Measurements from ENCODE around the gene SLC7A14.

SLC7A14 gene

DNA sequence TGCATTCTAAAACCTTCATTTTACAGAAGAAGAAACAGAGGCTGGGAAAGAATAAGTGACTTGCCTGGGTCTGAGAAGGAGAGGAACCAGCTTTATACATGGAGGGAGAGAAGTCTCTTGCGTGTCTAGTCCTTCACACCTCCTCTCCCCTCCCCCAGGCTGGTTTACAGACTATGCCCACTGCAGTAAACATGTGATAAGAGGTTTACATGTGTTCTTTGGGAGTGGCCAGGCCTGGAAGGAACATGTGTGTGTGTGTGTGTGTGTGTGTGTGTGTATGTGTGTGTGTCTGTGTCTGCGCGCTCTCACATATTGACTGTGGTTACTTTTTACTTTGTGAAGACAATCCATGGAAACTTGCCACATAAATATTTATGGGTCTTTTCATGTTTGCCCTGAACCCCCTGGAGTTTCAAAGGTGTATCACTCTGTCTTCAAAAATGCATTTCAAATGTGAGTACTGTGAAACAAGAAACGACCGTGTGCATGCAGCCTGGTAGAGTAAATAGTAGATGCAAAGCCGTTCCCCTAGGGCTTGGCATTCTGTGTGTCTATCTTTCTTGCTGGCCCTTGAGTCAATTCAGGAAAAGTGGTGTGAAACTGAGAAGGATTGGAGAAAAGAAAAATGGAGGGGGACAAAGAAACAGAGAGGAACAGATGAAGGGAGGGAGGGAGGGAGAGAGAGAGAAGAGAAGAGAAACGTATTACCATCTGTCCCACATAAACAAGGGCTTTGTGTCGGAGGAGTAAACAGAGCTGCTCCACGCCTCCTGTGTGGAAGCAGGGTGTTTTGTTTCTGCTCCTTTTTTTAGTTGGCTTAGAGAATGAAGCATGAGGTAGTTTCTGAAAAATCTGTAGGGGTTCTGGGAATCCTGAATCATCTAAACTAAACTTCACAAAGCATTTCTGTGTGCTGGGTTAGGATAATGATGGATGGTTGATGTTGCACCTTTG is 115.5 kb downstream of the SLC7A14 start:
- no peak for DNase-seq (ENCODE audit: low spot score)

DNA sequence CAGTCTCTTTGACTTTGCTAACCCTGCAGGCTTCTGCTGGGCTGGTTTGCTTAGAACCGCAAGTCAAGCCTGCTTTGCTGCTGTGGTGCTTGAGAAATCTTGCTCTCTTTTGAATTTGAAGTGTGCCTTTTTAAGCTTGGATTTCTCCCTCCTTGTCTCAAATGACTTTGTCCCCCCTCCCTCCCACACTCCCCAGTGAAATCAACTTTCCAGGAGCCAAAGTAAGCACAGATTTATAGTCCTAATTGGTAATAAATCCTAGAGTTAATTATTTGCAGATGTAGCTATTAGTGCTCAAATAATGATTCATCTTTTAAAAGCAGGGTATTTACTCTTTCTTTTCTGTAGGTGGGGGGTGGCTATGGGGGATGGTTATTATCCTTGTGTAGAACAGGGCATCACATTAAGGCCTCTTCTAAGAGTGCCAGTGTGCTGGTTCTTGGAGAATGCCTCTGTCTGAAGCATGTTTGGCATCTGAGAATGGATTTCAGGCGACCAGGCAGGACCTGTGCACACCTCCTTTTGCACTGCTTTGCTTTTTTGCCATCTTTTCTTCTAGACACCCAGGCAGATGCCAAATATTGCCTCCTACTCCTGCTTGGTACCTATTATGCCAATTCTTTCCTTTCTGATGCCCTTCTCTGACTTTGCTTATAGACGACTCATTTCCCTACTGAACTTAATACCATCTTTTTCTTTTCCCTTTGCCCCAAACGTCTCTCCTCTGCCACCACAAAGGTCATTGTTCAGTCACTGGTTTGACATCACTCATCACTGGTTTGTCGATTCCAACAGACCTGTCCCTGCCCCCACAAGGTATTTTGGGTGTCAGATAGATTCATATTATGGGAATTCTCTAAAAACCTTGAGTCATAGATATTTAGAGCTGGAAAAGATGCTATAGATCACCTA is 116.5 kb downstream of the SLC7A14 start:
- DNase-seq (ENCODE audit: low spot score) = no peak

DNA sequence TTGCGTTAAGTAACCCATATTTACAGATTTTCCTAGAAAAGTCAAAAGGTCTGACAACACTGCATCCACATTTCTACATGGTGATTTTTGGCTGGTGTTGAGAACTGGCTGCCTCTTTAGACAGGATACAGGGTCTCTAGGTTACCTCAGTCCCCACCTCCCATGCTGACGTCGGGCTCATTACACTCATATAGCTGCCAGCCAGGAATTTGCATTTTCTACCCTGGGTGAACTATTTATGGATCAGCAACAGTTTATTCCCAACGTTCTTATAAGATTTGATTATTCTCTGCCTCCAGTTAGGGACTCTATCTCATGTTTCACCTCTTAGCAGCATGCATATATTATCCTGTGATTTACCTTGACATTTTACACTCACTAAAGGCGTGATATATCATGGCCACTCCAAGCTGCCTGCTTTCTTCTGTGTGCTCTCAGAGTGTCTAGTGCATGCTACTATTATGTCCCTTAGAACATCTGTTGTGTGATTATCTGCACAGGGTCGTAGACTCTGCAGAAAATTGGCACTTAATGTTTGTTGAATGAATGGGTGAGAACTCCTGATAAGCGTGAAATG is 118.2 kb downstream of the SLC7A14 start:
- DNase-seq (ENCODE audit: low spot score) = no peak

DNA sequence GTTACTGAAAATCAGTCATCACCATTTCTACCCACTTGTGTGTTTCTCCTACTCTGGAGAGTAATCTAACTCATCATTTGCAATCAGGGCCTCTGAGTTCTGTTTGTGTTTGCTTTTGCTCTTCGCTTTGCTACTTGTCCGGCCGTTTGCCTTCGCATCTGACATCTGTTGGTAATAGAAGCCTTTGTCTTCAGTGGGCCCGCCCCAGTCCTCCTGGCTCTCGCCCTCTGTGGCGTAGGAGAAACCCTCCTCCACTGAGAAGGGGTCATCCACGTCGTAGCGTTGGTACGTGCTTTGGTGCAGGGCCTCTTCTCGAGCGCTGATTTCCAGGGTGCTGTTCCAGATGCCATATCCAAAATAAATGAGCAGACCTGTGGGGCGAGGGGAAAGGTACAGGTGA is 118.9 kb downstream of the SLC7A14 start:
- DNase-seq (ENCODE audit: low spot score) = no peak

DNA sequence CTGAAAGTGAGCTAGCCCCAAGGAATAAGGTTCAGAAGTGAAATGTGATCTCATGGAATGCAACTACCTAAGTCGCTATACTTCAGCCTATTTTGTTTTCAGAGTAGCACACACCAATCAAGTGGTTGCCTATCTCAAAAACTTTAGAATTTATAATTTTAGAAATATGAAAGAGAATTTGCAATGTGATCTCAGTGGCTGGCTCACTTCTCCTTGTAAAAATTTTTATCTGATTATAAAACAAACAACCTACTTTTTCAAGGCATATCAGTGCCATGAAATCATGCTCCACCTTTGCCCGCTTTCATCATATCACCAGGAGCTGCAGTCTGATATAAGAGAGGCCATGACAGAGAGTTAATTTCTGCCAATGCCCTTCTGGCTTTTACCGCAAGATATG is 119.9 kb downstream of the SLC7A14 start:
- DNase-seq (ENCODE audit: low spot score) = no peak

DNA sequence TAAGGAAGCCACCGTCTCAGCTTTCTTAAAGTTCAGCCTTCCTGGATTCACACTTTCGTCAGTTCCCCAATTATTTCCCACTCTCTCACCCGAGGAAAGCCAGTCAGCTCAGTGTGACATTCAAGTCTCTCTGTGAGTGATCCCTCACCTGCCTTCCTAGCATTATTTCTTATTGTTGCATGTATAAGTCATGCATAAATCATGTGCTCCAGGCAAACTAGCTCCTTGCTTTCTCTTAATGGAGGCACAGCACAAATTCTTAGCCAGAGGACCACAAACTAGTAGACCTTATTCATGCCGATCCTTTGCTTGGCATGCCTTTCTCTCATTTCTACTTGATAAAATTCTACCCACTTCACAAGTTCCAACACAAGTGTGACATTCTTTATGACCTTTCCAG is 122.9 kb downstream of the SLC7A14 start:
- no peak for DNase-seq (ENCODE audit: low spot score)

DNA sequence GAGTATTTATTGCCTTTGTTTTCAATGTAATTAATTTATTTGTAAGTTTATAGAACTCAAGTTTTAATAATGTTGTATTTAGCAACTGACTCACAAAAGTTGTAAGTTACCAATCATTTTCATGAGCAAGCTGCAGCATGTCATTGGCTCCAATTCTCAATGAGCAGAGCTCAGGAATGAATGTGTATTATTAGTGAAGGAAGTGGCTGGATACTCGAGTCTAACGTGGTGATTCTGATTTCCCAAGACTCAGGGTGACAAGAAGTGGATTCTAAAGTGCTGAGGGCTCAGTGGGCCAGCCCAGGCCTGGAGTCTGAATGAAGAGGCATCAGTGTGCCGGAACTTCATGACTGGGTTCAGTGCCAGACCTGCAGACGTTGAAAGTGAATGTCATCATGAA is 127.6 kb downstream of the SLC7A14 start:
- no peak for DNase-seq (ENCODE audit: low spot score)

DNA sequence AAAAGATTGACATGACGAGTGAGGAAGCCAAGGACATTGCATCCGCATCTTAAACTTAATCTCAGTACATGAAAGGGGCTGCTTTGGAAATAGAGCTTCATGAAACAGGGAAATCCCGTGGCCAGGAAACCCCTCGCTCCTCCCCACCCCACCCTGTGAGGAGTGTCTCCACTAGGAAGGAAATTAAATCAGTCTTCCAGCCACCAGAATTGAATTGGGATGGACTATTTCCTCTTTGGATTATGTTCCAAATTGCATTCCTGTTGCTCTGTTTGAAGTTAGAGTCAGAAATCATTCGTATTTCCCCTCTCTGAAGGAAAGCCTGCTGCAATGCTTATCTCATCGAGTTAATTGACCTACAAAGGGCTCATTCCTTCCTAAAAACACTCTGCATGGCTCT is 131.4 kb downstream of the SLC7A14 start:
- no peak for DNase-seq (ENCODE audit: low spot score)

DNA sequence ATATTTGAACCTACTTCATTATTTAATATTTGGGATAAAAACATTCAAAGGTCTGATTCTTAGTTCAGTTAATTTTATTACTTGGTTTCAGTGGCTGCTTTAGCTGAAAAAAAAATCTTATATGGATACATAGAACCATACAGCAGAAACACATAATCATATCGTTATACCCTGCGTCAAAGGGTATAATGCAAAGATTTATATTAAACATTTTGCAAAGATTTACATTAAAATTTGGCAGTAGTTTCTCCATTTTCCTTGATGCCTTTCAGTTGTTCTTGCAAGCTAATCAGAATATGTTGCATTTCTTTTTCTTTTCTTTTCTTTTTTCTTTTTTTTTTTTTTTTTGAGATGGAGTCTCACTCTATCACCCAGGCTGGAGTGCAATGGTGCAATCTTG is 135.8 kb downstream of the SLC7A14 start:
- no peak for DNase-seq (ENCODE audit: low spot score)

DNA sequence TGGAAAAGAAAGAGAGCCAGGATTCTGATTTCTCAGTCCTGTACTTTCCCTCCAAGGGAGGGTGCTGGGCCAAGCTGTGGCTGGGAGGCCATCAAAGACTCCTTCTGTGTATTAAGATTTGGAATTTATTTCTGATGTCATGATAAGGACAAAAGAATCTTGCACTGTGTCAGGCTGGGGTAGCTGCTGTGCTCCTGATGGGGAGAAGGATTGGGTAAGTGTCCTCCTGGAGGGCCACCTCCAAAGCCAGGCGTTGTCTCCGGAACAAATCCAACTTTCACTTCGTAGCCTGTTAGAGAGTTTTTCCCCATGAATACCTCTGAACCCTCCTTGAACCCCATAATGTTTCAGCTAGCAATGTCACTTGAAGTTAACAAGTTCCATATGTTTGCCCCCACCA is 137.3 kb downstream of the SLC7A14 start:
- DNase-seq (ENCODE audit: low spot score) = no peak

DNA sequence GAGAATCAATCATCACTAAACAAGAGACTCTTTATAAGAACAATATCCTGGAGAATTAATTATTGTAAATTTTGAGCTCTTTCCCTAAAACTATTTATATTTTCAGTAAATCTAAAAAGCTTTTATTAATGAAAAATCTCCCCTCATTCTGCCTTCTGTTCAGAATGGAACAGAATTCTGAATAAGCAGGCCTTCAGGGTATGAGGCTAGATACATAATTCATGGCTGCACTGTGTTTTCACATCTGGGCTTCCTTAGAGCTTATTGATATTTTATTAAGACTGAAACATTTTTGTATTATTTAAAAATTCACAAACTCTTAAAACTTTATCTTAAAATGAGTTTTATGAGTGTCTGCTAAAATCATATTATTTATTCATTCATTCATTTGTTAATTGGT is 142.4 kb downstream of the SLC7A14 start:
- DNase-seq (ENCODE audit: low spot score) = no peak

DNA sequence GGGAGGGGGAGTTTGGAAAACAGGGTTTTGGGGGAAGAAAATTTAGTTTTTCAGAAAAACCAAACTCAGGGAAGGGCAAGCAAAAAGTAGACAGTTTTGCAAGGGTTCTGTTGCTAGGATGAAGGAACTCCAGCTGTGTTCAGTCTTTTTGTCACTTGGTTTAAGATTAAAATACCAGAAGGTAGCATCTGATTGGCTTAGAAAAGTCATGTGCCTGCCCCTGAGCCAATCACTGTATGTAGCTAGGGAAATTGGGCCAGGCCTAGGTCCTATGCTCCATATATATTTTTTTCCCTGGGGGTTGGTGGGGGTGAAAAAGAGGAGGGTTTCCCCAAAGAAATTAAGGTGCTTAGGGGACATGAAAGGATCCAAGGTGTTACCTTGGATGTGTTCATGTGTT is 142.9 kb downstream of the SLC7A14 start:
- peak; percentile 19 for DNase-seq (ENCODE audit: low spot score)

DNA sequence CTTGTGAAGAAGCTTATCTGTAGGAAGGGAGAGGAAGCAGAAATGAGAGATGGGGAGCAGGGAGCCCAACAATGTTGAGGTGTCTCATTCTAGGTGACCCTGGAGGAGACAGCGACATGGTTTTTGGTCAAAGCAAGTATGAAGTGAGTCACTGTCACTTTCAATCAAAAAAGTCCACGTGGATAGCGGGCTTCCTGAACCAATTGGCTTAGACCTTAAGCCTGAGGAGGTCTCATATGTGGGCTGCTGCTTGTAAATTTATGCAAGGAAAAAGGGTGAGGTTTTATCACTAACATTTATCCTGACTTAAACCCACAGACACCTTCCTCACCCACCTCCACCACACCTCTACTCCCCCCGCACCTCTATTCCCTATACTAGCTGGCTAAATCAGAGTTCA is 144.5 kb downstream of the SLC7A14 start:
- DNase-seq (ENCODE audit: low spot score) = no peak

DNA sequence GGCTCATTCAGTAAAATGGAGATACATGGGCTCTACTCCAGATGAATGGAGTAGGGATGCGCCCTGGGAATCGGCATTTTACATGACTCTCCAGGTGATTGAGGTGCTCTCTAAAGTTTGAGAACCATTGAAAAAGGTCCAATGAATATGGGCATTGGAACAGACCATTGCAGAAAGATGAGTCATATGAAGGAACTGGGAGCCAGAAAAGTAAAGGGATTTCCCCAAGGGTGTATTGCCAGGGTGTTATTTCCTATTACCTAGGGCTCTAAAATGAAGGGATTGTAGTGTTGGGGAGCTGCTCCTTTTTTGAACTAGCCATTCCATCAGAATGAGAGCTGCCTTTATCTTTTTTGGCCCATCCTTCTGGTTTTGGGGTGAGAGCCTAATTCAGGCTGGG is 145.5 kb downstream of the SLC7A14 start:
- DNase-seq (ENCODE audit: low spot score) = no peak

DNA sequence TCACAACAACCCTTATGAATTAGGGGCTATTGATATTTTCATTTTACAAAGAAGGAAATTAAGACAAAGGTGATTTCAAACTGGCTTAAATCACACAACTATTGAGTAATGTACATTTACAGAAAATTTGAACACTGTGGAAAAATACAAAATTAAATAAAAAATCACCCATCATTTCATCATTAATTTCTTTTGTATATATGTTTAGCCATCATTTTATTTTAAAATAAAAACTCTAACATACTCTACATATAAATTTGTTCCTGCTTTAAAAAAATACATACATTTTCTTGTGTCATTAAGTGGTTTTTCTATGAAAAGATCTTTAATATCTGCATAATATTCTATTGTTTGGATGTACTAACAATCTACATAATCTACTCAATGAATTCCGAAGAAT is 147.0 kb downstream of the SLC7A14 start:
- DNase-seq (ENCODE audit: low spot score) = no peak

DNA sequence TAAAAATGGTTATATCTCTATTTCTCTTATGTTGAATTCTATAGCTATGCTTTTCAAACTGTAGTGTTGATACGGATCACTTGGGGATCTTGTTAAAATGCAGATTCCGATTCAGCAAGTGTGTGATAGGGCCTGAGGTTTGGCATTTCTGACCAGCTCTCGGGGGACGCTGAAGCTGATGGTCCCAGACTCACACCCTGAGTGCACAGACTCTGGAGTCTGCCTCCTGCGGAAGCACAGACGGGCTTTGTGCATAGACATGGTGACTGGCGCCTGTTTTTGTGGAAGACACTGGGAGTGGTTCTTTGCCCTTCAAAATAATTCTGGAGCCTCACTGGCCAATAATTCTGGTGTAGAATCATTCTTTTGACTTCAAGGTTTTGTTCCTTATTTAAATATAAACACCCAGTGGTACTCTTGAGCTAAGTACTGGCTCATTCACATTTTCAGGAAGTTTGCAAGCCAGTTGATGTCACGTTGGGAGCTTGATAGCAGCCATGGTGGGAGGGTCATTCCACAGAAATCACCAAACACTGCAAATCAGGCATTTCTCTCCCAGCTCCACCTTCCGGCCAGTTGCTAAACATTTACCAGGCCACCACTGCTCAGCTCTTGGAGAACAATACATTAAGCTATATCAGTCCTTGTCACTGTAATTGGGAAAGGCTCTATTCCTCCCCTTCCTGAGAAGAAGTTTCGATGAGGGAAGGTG is 148.0 kb downstream of the SLC7A14 start:
- DNase-seq (ENCODE audit: low spot score) = no peak

DNA sequence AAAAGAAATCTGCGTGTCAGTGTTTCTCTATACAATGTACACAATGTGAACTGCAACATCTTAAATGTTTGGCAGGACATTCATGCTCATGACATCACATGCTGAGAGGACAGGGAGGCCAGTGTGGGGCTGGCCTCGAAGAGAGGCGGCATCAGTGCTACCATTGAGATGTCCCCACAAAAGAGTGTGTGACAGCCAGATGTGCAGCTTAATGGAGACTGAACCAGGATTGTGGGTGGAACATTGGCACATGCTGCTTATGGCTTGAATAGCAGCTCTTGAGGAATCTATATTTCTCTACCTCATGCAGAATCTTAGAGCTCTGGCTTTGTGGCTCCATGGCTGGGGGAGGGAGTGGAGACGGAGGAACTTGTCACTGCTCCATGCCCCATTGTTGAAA is 148.7 kb downstream of the SLC7A14 start:
- DNase-seq (ENCODE audit: low spot score) = no peak

DNA sequence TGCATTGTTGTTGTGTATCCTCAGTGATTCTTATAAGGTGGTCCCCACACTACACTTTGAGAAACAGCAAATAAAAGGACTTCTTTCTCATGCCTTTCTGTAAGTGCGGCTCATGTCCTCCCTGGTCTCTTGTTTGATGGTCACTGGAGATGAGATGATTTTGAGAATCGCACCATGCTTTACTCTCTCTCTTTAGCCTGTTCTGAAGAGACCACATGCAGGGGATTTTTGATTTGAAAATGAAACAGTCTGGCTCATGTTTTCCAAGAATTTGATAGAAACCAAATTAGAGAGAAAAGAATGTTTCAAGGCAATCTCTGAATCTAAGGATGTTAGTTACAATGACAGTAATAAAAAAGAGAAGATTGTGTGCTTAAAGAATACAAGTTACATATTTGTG is 149.2 kb downstream of the SLC7A14 start:
- no peak for DNase-seq (ENCODE audit: low spot score)

DNA sequence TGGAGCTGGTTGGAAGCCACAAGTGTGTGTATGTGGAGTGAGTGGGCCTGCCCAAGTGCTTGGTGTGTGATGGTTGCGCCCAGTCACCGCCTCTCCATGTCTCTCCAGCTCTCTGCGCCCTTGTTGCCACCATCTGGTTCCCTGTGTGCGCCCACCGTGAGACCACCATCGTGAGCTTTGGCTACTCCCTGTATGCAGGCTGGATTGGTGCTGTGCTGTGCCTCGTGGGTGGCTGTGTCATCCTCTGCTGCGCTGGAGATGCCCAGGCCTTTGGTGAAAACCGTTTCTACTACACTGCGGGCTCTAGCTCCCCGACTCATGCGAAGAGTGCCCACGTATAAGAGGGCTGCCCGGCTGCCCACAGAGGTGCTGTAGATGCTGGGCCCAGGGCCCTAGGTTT is 153.5 kb downstream of the SLC7A14 start:
- no peak for DNase-seq (ENCODE audit: low spot score)

DNA sequence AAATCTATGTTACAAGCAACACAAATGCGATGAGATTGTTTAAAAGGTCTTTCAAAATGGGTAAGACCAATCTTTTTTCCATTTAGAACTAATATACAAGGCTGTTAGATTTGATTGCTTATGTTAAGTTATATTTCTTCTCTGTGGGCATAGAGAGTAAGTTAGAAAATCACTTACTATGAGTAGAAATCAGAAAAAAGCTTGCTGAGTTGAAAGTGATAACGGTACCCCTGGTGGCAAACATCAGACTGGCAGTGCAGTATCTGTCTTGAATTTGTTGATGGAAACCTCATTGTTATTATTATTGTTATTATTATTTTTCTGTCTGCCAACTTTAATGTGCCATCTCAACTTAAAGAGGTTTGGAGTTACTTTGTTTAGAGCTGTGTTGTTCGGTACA is 154.8 kb downstream of the SLC7A14 start:
- DNase-seq (ENCODE audit: low spot score) = no peak

DNA sequence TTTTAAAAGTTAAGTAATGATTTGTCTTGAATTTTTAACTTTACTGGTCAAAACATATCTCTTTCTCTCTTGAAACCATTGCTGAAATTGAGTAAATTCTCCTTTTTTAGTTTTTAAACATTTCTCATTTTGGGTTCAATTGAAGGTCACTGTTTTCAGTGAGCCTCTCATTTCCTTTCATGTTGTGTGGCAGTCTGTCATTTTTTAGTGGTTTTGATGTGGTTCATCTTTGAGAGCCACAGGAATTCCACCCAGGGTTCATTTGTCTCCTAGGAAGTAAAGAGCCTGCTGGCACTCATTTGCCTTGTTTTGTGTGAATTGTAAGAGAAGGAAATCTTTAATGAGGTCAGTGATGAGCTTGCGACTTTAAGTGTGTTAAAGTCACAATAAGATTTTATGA is 156.8 kb downstream of the SLC7A14 start:
- DNase-seq (ENCODE audit: low spot score) = no peak

DNA sequence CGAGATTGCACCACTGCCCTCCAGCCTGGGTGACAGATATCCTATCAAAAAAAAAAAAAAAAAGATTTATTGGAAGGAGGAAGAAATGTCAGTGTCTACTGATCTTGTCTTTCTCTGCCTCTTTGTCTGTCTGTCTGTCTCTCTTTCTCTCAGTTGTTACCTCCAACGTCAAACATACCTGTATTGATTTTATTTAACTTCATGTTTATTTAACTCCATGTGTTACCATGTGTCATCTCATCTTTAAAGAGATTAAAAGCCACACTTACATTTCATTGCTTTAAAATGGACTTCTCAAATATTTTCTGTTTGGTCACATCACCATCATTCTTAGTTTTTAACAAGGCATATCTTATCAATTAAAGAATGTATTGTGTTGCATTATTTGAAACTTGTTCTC is 157.8 kb downstream of the SLC7A14 start:
- DNase-seq (ENCODE audit: low spot score) = no peak

Measured in NAMALWA (cell line).